Muscle layer of colon (tissue), 2 donors: ENCODE data around the gene MCRIP2.
"Not testable (repeated sequence)": the region's sequence is repeated elsewhere in the genome, so short reads cannot be mapped to it uniquely, and the experiment has no call there.

Experiments used
- H3K27ac ChIP-seq: one replicate; pipeline ENCODE4 v1.7.0; 2013; ENCODE audit warnings: low read depth, mild to moderate bottlenecking, low read length, moderate library complexity
- H3K27me3 ChIP-seq, 2 donors: one replicate each; pipeline ENCODE4 v1.7.0; 2013; ENCODE audit warnings: low read length in 2 of 2, mild to moderate bottlenecking in 2 of 2; ENCODE audit not compliant: insufficient read depth in 2 of 2, control insufficient read depth in 1 of 2
- H3K36me3 ChIP-seq: one replicate; pipeline ENCODE4 v1.7.0; 2013; ENCODE audit warnings: mild to moderate bottlenecking, low read length; ENCODE audit not compliant: insufficient read depth
- H3K4me1 ChIP-seq: one replicate; pipeline ENCODE4 v1.7.0; 2013; ENCODE audit warnings: mild to moderate bottlenecking, low read length; ENCODE audit not compliant: insufficient read depth
- H3K4me3 ChIP-seq, 2 donors: one replicate each; pipeline ENCODE4 v1.7.0; 2013; ENCODE audit warnings: low read length in 2 of 2, low read depth in 1 of 2, mild to moderate bottlenecking in 1 of 2, moderate library complexity in 1 of 2
- H3K9ac ChIP-seq: one replicate; pipeline ENCODE4 v1.7.0; 2013; ENCODE audit warnings: low read length
- H3K9me3 ChIP-seq: one replicate; pipeline ENCODE4 v1.7.0; 2013; ENCODE audit warnings: mild to moderate bottlenecking, low read length
- donor health status: abdominal sarcoma.
- donor health status: Adenocarcinoma of cecum.

Gene MCRIP2

GRCh38 chr16:683396-684070 lies 41.9 kb downstream of the MCRIP2 start:
- Histone ChIP-seq H3K4me1 (peaks cover 30% of the 10 kb centered on the region), H3K36me3 (peaks cover 20% of the 10 kb centered on the region), H3K9ac (no peak overlapping the region)

GRCh38 chr16:684071-684794 lies 42.6 kb downstream of the MCRIP2 start, which contains the start of gene JMJD8:
Gene JMJD8, minus strand, starts transcription at chr16:684334. Its CDS starts 15 bp downstream, at chr16:684319.
- Histone ChIP-seq H3K27ac (peak within 1 kb of the TSS; percentile 82), H3K27me3 (no peaks in the 10 kb centered on the region), H3K4me1 (peaks cover 34% of the 10 kb centered on the region)

More at GRCh38 chr16:683396-684070, 41.9 kb downstream of the MCRIP2 start:
- Histone ChIP-seq H3K27me3 (no peaks in the 10 kb centered on the region), H3K4me3 (peak overlapping the region; percentile 56 to 83), H3K27ac (peak overlapping the region; percentile 82), H3K9me3 (no peaks in the 10 kb centered on the region)

GRCh38 chr16:684961-685696 lies 43.5 kb downstream of the MCRIP2 start:
- H3K9me3 ChIP-seq = no peaks in the 10 kb centered on the region
- no peak overlapping the region for H3K9ac ChIP-seq
- H3K27me3 ChIP-seq = no peaks in the 10 kb centered on the region
- peaks cover 20% of the 10 kb centered on the region for H3K36me3 ChIP-seq
- no peak overlapping the region for H3K4me3 ChIP-seq
- peaks cover 40% of the 10 kb centered on the region for H3K4me1 ChIP-seq
- H3K27ac ChIP-seq = no peak overlapping the region

More at GRCh38 chr16:684071-684794, 42.6 kb downstream of the MCRIP2 start, which contains the start of gene JMJD8:
- H3K9me3 ChIP-seq = no peaks in the 10 kb centered on the region
- H3K9ac ChIP-seq = no peak within 1 kb of the TSS
- H3K4me3 ChIP-seq = peak within 1 kb of the TSS; percentile 56 to 83
- H3K36me3 ChIP-seq = peaks cover 20% of the 10 kb centered on the region

GRCh38 chr16:685967-686366 lies 44.3 kb downstream of the MCRIP2 start:
- no peak overlapping the region for H3K27ac ChIP-seq
- H3K4me1 ChIP-seq = peaks cover 38% of the 10 kb centered on the region
- no peaks in the 10 kb centered on the region for H3K9me3 ChIP-seq
- no peak overlapping the region for H3K4me3 ChIP-seq
- H3K27me3 ChIP-seq = no peaks in the 10 kb centered on the region
- no peak overlapping the region for H3K9ac ChIP-seq
- H3K36me3 ChIP-seq = peaks cover 20% of the 10 kb centered on the region

- Histone ChIP-seq H3K4me1 (peaks cover 31% of the 10 kb centered on the region), H3K27me3 (no peaks in the 10 kb centered on the region), H3K9me3 (no peaks in the 10 kb centered on the region), H3K9ac (no peak overlapping the region), H3K4me3 (no peak overlapping the region), H3K36me3 (peaks cover 16% of the 10 kb centered on the region), H3K27ac (no peak overlapping the region)
These were observed 45.0 kb downstream of the MCRIP2 start for GRCh38 chr16:686459-687260.

GRCh38 chr16:687499-687898 lies 45.9 kb downstream of the MCRIP2 start:
- no peaks in the 10 kb centered on the region for H3K9me3 ChIP-seq
- no peak overlapping the region for H3K9ac ChIP-seq
- peaks cover 8% of the 10 kb centered on the region for H3K36me3 ChIP-seq
- H3K27me3 ChIP-seq = peaks cover 0 to under 1% of the 10 kb centered on the region in 2 donors
- no peak overlapping the region for H3K4me3 ChIP-seq
- H3K4me1 ChIP-seq = peaks cover 23% of the 10 kb centered on the region
- H3K27ac ChIP-seq = no peak overlapping the region

GRCh38 chr16:689175-689897 lies 47.7 kb downstream of the MCRIP2 start:
- Histone ChIP-seq H3K27ac (peak overlapping the region; percentile 90), H3K9ac (peak overlapping the region; percentile 22), H3K4me1 (peaks cover 15% of the 10 kb centered on the region), H3K27me3 (peaks cover 0 to 18% of the 10 kb centered on the region in 2 donors), H3K9me3 (no peaks in the 10 kb centered on the region), H3K36me3 (no peaks in the 10 kb centered on the region), H3K4me3 (peak overlapping the region; percentile 73 to 94)

GRCh38 chr16:691242-691641 lies 49.6 kb downstream of the MCRIP2 start:
- H3K4me1 ChIP-seq = peaks cover 11% of the 10 kb centered on the region
- H3K9me3 ChIP-seq, H3K36me3 ChIP-seq, H3K9ac ChIP-seq, H3K27ac ChIP-seq, H3K4me3 ChIP-seq: not testable (repeated sequence)
- peaks cover 0 to 36% of the 10 kb centered on the region in 2 donors for H3K27me3 ChIP-seq

GRCh38 chr16:692356-693108 lies 50.9 kb downstream of the MCRIP2 start:
- Histone ChIP-seq H3K27ac (no peak overlapping the region), H3K4me3 (no peak overlapping the region), H3K27me3 (peaks cover 0 to 37% of the 10 kb centered on the region in 2 donors), H3K4me1 (peaks cover 11% of the 10 kb centered on the region), H3K9me3 (no peaks in the 10 kb centered on the region), H3K9ac (no peak overlapping the region), H3K36me3 (no peaks in the 10 kb centered on the region)

- H3K27ac ChIP-seq = no peak overlapping the region
- H3K4me1 ChIP-seq = peaks cover 11% of the 10 kb centered on the region
- H3K36me3 ChIP-seq = no peaks in the 10 kb centered on the region
- no peak overlapping the region for H3K4me3 ChIP-seq
- H3K9ac ChIP-seq = no peak overlapping the region
- no peaks in the 10 kb centered on the region for H3K9me3 ChIP-seq
- H3K27me3 ChIP-seq = peaks cover 0 to 37% of the 10 kb centered on the region in 2 donors
These were observed 51.7 kb downstream of the MCRIP2 start for GRCh38 chr16:693364-693763.
